Activated CD8-positive, alpha-beta T cell treated with anti-CD3 and anti-CD28 coated beads, Interleukin-2, amount 10 ng/mL, durations not matched to agents 7 days and 5 days (primary cell): ENCODE data around the gene HSD17B10. TPM values are rescaled to one million over a fixed set of nuclear protein-coding genes. Genes with fewer than 3 reads are reported as not detected.
"Not testable (repeated sequence)": the region's sequence is repeated elsewhere in the genome, so short reads cannot be mapped to it uniquely, and the experiment has no call there.

ENCODE experiments used
- ATAC-seq: fragments of 150-1000 bp; cut with Tn5 transposase; one replicate; pipeline ENCODE4 v1.10.0; 2021; ENCODE audit warnings: moderate library complexity
- CTCF ChIA-PET: fragments of 350-600 bp; sonication (Branson Sonifier 250); formaldehyde crosslinking; loops from one replicate; lab custom pipeline; 2021; ENCODE audit warnings: antibody characterized with exemption; lab: Charles Lee
- POLR2A ChIA-PET: fragments of 350-600 bp; sonication (Branson Sonifier 250); formaldehyde crosslinking; loops from one replicate; lab custom pipeline; 2021; ENCODE audit warnings: antibody characterized with exemption; lab: Charles Lee
- DNase-seq: peaks from one replicate; pipeline ENCODE4 v3.0.0-alpha.2; 2020
- H3K27ac Mint-ChIP-seq: one replicate; pipeline ENCODE4 v1.8.0; 2021; ENCODE audit warnings: mild to moderate bottlenecking, mixed read lengths
- H3K27me3 Mint-ChIP-seq: one replicate; pipeline ENCODE4 v1.8.0; 2021; ENCODE audit warnings: low read depth, mixed read lengths
- H3K36me3 Mint-ChIP-seq: one replicate; pipeline ENCODE4 v1.8.0; 2021; ENCODE audit warnings: low read depth, mixed read lengths
- H3K4me1 Mint-ChIP-seq: one replicate; pipeline ENCODE4 v1.8.0; 2021; ENCODE audit warnings: low read depth, mixed read lengths
- H3K4me3 Mint-ChIP-seq: one replicate; pipeline ENCODE4 v1.8.0; 2021; ENCODE audit warnings: mild to moderate bottlenecking, mixed read lengths
- H3K9me3 Mint-ChIP-seq: one replicate; pipeline ENCODE4 v1.8.0; 2022; ENCODE audit warnings: mixed read lengths; ENCODE audit not compliant: insufficient read depth
- total RNA-seq, 2 experiments: library from RNA; stranded (reverse); gene quantifications; one replicate each; pipeline ENCODE4 v1.2.3, GENCODE V29; 2021

Gene HSD17B10
- total RNA-seq, result 100 to 1,000 TPM; 106 to 113 TPM

DNA sequence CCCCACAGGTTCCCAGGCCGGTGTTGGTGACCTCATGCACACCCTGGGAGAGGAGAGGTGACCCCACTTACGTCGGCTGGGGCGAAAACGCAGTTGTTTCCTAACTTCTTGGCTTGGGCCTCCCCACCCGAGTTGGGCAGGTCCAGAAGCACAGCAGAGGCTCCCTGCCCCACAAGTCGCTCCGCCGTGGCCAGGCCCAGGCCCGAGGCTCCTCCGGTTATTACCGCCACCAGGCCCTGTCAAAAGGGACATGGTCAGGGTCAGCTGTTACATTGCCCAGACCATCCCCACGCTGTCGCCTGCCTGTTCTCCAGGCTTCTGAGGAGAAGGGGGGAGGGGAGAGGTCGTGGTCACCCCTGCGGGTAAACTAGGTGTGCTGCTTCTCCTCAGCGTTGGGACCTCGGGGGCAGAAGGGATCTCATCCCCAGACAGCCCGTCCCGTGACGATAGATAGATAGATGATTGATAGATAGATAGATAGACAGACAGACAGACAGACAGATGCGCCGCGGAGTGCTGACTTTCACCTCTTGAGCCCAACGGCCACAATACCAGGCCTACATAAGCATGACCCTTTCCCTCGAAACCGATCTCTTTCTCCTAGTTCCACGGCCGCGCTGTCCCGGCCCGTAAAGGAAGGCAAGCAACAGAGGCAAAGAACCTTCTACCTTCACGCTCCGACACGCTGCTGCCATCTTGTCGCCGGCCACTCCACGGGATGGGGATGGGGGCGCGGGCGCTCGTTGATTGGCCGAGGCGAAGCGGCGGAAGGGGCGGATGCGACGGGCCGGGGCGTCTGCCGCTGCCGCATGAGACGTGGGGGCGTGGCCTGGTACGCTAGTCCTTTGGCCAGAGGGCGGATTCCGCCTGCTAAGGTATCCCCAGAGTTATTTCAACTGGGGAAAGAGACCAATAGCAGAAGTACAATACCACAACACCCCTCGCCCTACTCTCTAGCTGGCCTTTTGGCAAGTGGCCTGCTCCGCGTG is at the start of gene HSD17B10:
Gene HSD17B10, minus strand, starts transcription at position 720 of the 989 bp plus-strand sequence. Its CDS starts 25 bp downstream, at position 695.
- H3K27me3 Mint-ChIP-seq, result no peaks in the 10 kb centered on the region
- DNase-seq (peak; percentile 91), ATAC-seq (peak; percentile 97)
- CTCF ChIA-PET, result interaction anchor here (5.2 kb wide), 1 partner anchor 121 kb away, joined by 37 read pairs; no protein-coding TSS in a partner anchor
- no peaks in the 10 kb centered on the region for H3K9me3 Mint-ChIP-seq
- POLR2A ChIA-PET, result interaction anchor here (1.4 to 2.6 kb wide), 2 partner anchors 11 kb away, joined by 9 to 23 read pairs; partner anchors contain the start of genes RIBC1 and SMC1A
- peaks cover 11% of the 10 kb centered on the region for H3K36me3 Mint-ChIP-seq
- H3K4me3 Mint-ChIP-seq, result peak within 1 kb of the TSS; percentile 96
- peaks cover 38% of the 10 kb centered on the region for H3K4me1 Mint-ChIP-seq
- peak within 1 kb of the TSS; percentile 92 for H3K27ac Mint-ChIP-seq

- ATAC-seq, result no peak
- DNase-seq, result no peak
- no peaks in the 10 kb centered on the region for H3K36me3 Mint-ChIP-seq
- CTCF ChIA-PET, result interaction anchor here (0.8 to 5.7 kb wide), 4 partner anchors 12 to 170 kb away, joined by 3 to 48 read pairs (median 5); no protein-coding TSS in a partner anchor
- POLR2A ChIA-PET, result no interaction called here
- H3K27ac Mint-ChIP-seq, result no peak overlapping the region
- H3K9me3 Mint-ChIP-seq, result no peaks in the 10 kb centered on the region
- H3K4me1 Mint-ChIP-seq, result peaks cover 2% of the 10 kb centered on the region
- no peaks in the 10 kb centered on the region for H3K27me3 Mint-ChIP-seq
- H3K4me3 Mint-ChIP-seq, result no peak overlapping the region
Measured at GRCh38 chrX:53483416-53483815, 49.2 kb upstream of the HSD17B10 start.

- H3K9me3 Mint-ChIP-seq, result no peaks in the 10 kb centered on the region
- ATAC-seq, result peak; percentile 53
- peak; percentile 67 for DNase-seq
- no peak overlapping the region for H3K27ac Mint-ChIP-seq
- no peak overlapping the region for H3K4me3 Mint-ChIP-seq
- ChIA-PET POLR2A (no interaction called here), CTCF (interaction anchor here (0.6 to 5.7 kb wide), 23 partner anchors 10 to 1599 kb away, joined by 3 to 48 read pairs (median 3); partner anchors contain the start of gene RIBC1)
- no peaks in the 10 kb centered on the region for H3K27me3 Mint-ChIP-seq
- no peaks in the 10 kb centered on the region for H3K36me3 Mint-ChIP-seq
- H3K4me1 Mint-ChIP-seq, result peaks cover 2% of the 10 kb centered on the region
Measured at GRCh38 chrX:53481816-53482465, 47.8 kb upstream of the HSD17B10 start.

DNA sequence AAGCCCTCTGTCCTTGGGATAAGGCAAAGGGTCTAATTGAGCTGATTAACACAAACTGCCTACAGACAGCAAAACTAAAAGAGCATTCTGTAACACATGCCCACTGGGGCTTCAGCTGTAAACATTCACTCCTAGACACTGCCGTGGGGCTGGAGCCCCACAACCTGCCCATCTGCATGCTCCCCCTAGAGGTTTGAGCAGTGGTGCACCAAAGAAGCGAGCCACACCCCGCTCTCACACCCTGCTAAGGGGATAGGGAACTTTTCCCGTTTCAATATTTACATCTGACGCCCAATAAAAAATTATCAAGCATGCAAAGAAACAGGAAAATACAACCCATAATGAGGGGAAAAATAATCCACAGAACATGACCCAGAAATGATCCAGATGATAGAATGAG is 46.9 kb upstream of the HSD17B10 start:
- H3K4me3 Mint-ChIP-seq, result no peak overlapping the region
- no peak overlapping the region for H3K27ac Mint-ChIP-seq
- H3K36me3 Mint-ChIP-seq, result no peaks in the 10 kb centered on the region
- ChIA-PET CTCF (interaction anchor here (0.8 to 5.7 kb wide), 11 partner anchors 9 to 219 kb away, joined by 3 to 48 read pairs (median 5); no protein-coding TSS in a partner anchor), POLR2A (no interaction called here)
- ATAC-seq (no peak), DNase-seq (peak; percentile 21)
- no peaks in the 10 kb centered on the region for H3K27me3 Mint-ChIP-seq
- no peaks in the 10 kb centered on the region for H3K9me3 Mint-ChIP-seq
- H3K4me1 Mint-ChIP-seq, result peaks cover 2% of the 10 kb centered on the region

- Mint-ChIP-seq H3K36me3 (no peaks in the 10 kb centered on the region), H3K27me3 (peaks cover 2% of the 10 kb centered on the region), H3K4me1 (peaks cover 2% of the 10 kb centered on the region), H3K27ac (no peak overlapping the region), H3K4me3 (no peak overlapping the region), H3K9me3 (no peaks in the 10 kb centered on the region)
- ChIA-PET POLR2A (no interaction called here), CTCF (interaction anchor here (1.2 to 5.7 kb wide), 2 partner anchors 33 to 160 kb away, joined by 4 to 48 read pairs; no protein-coding TSS in a partner anchor)
- no peak for DNase-seq
- ATAC-seq, result no peak
Measured at GRCh38 chrX:53479301-53479700, 45.1 kb upstream of the HSD17B10 start.

DNA sequence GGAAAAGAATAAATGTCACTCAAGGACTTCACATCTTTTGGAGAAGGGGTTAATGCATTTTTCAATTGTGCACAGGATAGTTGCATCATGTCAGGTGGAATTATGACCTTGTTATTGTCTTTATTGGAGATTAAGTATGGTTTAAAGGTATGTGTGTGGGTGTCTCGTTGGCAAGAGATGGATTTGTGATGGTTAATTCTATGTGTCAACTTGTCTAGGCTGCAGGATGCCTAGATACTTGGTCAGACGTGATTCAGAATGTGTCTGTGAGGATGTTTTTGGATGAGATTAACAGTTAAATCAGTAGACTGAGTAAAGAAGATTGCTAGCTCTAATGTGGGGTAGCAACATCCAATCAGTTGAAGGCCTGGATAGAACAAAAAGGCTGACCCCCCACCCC is 42.2 kb upstream of the HSD17B10 start:
- no peak overlapping the region for H3K4me3 Mint-ChIP-seq
- H3K4me1 Mint-ChIP-seq, result peaks cover 2% of the 10 kb centered on the region
- H3K9me3 Mint-ChIP-seq, result no peaks in the 10 kb centered on the region
- H3K27ac Mint-ChIP-seq, result no peak overlapping the region
- H3K27me3 Mint-ChIP-seq, result peaks cover 5% of the 10 kb centered on the region
- no peak for ATAC-seq
- no peak for DNase-seq
- ChIA-PET CTCF (no interaction called here), POLR2A (no interaction called here)
- no peaks in the 10 kb centered on the region for H3K36me3 Mint-ChIP-seq

GRCh38 chrX:53474707-53475106 is 40.5 kb upstream of the HSD17B10 start:
- no peaks in the 10 kb centered on the region for H3K9me3 Mint-ChIP-seq
- H3K4me3 Mint-ChIP-seq, result no peak overlapping the region
- DNase-seq (no peak), ATAC-seq (no peak)
- peaks cover 5% of the 10 kb centered on the region for H3K27me3 Mint-ChIP-seq
- POLR2A ChIA-PET, result no interaction called here
- no peak overlapping the region for H3K27ac Mint-ChIP-seq
- no peaks in the 10 kb centered on the region for H3K4me1 Mint-ChIP-seq
- CTCF ChIA-PET, result interaction anchor here (1.5 kb wide), 1 partner anchor 161 kb away, joined by 4 read pairs; no protein-coding TSS in a partner anchor
- H3K36me3 Mint-ChIP-seq, result no peaks in the 10 kb centered on the region

DNA sequence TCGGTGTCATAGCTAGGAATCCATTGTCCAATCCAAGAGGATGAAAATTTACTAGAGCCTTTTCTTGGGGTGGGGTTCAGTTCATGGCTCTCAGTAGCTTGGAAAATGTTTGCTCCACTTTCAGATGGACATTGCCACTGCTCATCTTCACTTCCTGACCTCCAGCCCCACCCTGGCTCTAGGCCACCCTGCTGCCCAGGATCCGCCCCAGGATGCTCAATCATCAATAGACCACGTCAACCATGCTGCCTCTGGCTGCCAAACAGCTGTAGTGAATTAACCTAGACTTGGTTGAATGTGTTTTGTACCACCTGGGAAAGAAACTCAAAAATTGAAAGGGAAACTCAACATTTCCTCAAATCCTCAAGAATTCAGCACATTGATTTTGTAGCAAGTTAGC is 37.2 kb upstream of the HSD17B10 start:
- H3K27me3 Mint-ChIP-seq, result peaks cover 7% of the 10 kb centered on the region
- ChIA-PET POLR2A (no interaction called here), CTCF (interaction anchor here (2.1 kb wide), 1 partner anchor 11 kb away, joined by 6 read pairs; no protein-coding TSS in a partner anchor)
- no peak overlapping the region for H3K27ac Mint-ChIP-seq
- no peaks in the 10 kb centered on the region for H3K36me3 Mint-ChIP-seq
- H3K4me3 Mint-ChIP-seq, result no peak overlapping the region
- no peak for ATAC-seq
- no peak for DNase-seq
- H3K9me3 Mint-ChIP-seq, result no peaks in the 10 kb centered on the region
- no peaks in the 10 kb centered on the region for H3K4me1 Mint-ChIP-seq

DNA sequence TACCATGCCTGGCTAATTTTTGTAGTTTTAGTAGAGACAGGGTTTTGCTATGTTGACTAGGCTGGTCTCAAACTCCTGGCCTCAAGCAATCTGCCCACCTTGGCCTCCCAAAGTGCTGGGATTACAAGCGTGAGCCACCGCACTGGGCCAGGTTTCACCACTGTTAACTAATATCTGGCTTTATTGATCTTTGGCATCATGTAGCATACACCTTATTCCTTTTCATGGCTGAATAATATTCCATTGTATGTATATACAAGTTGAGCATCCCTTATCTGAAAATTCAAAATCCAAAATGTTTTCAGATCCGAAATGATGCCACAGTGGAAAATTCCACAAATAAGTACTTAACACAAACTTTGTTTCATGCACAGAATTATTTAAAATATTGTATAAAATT is 34.5 kb upstream of the HSD17B10 start:
- H3K27ac Mint-ChIP-seq, H3K27me3 Mint-ChIP-seq, H3K4me1 Mint-ChIP-seq, POLR2A ChIA-PET, H3K36me3 Mint-ChIP-seq, H3K9me3 Mint-ChIP-seq, ATAC-seq, CTCF ChIA-PET, H3K4me3 Mint-ChIP-seq, DNase-seq: not testable (repeated sequence)

DNA sequence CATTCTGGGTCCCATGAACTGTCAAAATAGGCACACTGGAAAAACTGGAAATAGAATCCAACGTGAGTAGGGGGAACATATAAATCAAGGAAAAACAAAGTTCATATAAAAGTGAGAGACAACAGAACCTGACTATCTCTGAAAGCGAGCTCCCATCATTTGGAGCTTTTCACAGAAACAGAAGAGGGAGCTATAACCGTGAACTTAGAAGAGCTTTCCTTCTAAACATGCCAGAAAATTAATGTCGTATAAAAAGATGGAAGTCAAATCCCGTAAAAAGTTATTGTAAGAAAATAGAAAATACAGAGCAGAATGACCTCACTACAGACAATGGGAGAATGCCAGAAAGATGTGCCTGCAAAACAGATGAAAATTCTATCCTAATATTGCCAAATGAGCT is 23.9 kb upstream of the HSD17B10 start:
- Mint-ChIP-seq H3K36me3 (no peaks in the 10 kb centered on the region), H3K9me3 (no peaks in the 10 kb centered on the region), H3K27me3 (peaks cover 8% of the 10 kb centered on the region), H3K4me1 (no peaks in the 10 kb centered on the region), H3K27ac (no peak overlapping the region), H3K4me3 (no peak overlapping the region)
- DNase-seq (no peak), ATAC-seq (no peak)
- POLR2A ChIA-PET, result no interaction called here
- CTCF ChIA-PET, result interaction anchor here (0.7 to 1.5 kb wide), 3 partner anchors 23 to 141 kb away, joined by 3 to 4 read pairs (median 3); no protein-coding TSS in a partner anchor

GRCh38 chrX:53456254-53456653 is 22.1 kb upstream of the HSD17B10 start:
- POLR2A ChIA-PET, result no interaction called here
- ATAC-seq (no peak), DNase-seq (no peak)
- CTCF ChIA-PET, result no interaction called here
- no peak overlapping the region for H3K27ac Mint-ChIP-seq
- H3K4me3 Mint-ChIP-seq, result no peak overlapping the region
- peaks cover 8% of the 10 kb centered on the region for H3K27me3 Mint-ChIP-seq
- H3K4me1 Mint-ChIP-seq, result no peaks in the 10 kb centered on the region
- no peaks in the 10 kb centered on the region for H3K9me3 Mint-ChIP-seq
- H3K36me3 Mint-ChIP-seq, result no peaks in the 10 kb centered on the region
